NCI-H2107 (cell line): ENCODE measurements around the gene DCAF15.

Source experiments
- DNase-seq: peaks from one replicate; lab custom pipeline; 2025; lab: John Stamatoyannopoulos, UW

Gene DCAF15

DNA sequence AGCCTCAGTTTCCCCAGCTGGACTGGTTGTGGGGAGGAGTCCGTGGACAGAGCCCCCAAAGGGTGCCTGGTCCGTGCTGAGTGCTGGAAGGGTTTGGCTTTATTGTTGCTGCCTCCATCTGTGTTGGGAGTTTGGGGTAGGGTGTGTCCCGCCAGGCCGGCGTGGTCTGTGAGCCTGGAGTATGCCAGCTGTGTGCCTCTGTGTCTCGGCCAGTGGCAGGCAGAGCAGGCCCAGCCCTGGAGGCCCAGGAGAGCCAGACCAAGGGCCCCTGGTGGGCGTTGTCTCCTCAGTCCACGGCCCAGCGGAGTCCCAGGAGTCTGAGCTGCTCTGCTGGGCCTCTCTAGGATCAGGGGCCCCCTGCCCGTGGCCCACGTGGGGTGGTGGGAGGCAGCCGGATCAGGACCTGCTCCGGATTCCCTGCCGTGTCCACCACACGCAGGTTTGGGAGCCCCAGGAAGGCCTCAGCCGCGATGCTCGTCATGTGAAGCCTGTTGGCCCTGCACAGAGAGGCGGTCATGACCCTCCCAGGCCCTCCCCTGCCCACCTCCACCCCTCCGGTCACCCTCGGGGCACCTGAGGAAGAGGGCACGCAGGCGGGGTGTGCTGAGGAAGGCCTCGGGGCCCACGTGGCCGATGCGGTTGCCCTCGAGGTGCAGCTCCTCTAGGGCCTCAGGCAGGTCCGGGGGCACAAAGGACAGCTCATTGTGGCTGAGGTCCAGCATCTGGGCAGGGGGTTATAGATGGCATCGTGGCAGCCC, 20.7 kb upstream of the DCAF15 start:
- no peak for DNase-seq

DNA sequence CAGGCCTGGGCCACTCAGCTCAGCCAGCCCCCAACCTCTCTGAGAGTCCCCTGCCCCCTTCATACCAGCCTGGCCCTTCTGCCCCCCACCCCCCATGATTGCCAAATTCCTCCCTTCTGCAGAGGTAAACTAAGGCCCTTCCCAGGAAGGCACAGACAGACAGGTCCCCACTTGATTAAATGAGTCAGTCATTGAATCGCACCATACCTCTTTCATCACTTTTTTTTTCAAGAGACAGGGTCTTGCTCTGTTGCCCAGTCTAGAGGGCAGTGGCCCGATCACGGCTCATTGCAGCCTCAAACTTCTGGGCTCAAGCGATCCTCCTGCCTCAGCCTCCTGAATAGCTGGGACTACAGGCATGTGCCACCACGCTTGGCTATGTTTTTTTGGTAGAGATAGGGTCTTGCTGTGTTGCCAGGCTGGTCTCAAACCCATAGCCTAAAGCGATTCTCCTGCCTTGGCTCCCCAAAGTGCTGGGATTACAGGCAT, 20.1 kb upstream of the DCAF15 start:
- no peak for DNase-seq

- DNase-seq, result no peak
Observed at GRCh38 chr19:13932911-13933393, 19.4 kb upstream of the DCAF15 start.

GRCh38 chr19:13934785-13935109, 17.6 kb upstream of the DCAF15 start:
- DNase-seq, result no peak

GRCh38 chr19:13935765-13936510, 16.4 kb upstream of the DCAF15 start:
- DNase-seq, result no peak

GRCh38 chr19:13937479-13938300, 14.6 kb upstream of the DCAF15 start:
- DNase-seq, result no peak

DNA sequence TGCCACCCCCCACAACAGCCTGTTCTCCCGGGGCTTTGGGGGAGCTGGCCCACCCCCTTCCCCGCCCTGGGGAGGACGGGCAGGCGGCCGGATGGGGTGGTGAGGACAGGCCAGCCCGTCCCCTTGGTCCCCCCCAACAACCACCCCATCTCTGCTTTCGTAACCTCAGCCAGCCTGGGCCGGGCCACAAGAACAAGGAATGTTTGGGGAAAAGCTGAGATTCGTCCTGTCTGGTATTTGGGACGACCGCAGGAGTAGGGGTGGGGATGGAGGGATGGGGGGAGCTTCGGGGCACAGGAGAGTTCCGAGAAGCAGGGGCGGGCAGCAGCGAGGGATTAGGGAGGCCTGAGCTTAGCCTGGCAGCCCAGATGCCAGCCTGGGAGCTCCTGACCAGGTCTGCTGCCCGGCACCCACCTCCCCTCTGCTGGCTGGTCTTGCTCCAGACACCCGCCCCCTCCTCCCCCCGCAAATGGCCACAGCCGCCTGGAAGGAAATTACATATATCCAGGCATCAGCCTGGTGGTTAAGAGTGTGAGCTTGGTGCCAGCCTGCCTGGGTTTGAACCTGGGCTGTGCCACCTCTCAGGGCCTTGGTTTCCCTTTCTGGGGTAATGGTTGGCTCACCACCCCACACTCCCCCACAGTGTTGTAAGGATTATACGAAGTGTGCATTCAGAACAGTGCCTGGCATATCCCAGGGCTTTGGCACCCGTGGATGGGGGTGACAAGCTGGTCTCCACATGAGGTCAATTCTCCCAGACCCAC, 13.8 kb upstream of the DCAF15 start, which contains the start of gene PODNL1:
Gene PODNL1 (minus strand): TSS at position 117 of the 764 bp plus-strand sequence. CDS start 236 bp downstream, outside the sequence.
- no peak for DNase-seq

GRCh38 chr19:13942023-13942684, 10.2 kb upstream of the DCAF15 start:
- DNase-seq, result no peak

GRCh38 chr19:13946414-13946813, 5.9 kb upstream of the DCAF15 start:
- DNase-seq, result no peak

DNA sequence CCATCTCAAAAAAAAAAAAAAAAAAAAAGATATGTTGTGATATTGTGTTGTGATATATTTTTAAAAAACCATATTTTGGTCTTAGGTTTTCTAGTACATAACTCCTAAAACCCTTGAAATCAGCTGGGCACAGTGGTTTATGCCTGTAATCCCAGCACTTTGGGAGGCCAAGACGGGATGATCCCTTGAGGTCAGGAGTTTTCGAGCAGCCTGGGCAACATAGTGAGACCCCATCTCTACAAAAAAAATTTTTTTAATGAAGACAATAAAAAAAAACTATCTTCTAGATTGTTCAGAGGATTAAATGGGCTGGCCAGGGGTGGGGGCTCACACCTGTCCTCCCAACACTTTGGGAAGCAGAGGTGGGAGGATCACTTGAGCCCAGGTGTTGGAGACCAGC, 1.3 kb upstream of the DCAF15 start:
- DNase-seq, result no peak

DNA sequence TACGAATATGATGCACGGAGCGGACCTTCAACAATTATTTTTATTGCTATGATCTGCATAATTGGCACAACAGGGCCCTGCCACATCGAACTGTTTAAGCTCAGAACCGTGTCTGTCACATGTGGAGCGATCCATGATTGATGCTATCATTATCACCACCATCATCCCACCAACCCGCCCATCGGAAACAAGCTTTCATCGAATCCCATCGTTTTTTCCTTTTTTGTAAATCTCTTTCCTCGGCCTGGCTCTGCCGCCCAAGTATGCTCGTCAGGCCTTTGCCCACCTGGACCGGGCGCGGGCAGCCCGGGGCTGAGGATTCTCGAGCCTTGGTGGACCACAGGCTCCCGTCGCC, 533 bp upstream of the DCAF15 start:
- DNase-seq, result no peak

- no peak for DNase-seq
Observed at GRCh38 chr19:13952931-13953531, 722 bp downstream of the DCAF15 start.

DNA sequence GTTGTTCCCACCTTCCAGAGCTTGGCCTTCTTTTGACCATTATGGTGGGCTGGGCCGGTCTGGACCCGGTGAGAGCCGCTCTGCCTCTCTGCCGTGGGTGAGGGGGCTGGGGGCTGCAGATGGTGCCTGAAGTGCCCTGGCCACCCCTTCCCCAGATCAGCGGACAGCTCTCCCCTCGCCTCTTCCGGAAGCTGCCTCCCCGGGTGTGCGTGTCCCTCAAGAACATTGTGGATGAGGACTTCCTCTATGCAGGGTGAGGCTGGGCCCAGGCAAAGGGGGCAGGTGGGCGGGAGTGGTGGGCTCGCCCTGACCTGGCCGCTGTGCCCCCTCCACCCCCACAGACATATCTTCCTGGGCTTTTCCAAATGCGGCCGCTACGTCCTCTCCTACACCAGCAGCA, 1.9 kb downstream of the DCAF15 start:
- no peak for DNase-seq

DNA sequence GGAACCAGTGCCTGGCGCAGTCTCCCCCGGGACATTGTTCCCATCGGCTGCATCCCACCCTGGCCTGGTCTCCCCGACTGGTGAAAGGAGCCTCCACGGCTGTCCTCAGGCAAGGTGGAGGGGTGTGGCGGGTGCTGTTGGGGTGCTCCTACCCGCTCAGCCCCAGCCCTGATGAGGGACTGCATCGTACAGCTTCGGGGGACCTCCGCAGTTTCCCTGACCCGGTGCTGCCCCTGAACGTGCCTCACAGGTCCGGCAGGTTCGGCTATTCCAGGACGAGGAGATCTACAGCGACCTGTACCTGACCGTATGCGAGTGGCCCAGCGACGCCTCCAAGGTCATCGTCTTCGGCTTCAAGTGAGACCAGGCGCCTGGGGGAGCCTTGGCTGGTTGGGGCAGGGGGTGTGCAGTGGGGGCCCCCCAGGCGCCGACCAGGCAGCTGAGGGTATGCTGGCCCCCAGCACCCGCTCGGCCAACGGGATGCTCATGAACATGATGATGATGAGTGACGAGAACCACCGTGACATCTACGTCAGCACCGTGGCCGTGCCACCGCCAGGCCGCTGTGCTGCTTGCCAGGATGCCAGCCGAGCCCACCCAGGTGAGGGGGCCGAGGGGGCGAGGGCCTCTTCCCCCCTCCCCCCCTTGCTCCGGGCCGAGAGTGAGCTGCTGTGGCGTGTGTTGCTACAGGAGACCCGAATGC, 3.5 kb downstream of the DCAF15 start:
- DNase-seq, result no peak

DNA sequence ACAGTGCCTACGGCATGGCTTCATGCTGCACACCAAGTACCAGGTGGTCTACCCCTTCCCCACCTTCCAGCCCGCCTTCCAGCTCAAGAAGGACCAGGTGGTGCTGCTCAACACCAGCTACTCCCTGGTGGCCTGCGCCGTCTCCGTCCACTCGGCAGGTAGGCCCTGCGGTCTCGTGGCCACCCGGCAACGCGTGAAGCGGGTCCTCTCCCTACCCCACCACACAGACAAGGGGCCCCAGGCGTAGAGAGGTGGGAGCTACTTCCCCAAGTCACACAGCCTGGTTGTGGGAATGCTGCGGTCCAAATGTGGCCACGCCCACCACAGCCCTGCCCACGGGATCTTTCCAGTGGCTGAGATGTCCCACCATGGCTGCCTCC, 4.0 kb downstream of the DCAF15 start:
- DNase-seq, result no peak

DNA sequence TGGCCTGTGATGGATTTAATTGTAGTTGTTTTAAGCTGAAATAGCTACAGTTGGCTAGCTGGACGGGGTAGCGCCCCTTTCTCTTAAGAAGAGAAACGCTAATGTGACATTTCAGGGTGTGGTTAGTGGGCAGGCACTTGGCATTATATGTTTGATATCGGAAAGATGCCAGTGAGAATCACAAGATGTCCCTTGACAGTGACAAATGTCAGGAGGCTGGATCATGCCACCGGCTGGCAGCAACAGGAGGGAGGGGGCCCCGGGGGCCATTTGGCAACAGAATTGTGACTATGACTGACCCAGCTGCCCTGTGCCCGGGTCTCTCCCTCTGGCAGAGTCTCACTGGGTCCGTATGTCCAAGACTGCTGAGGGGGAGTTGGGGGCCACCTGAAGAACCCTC, 4.7 kb downstream of the DCAF15 start:
- DNase-seq, result no peak

DNA sequence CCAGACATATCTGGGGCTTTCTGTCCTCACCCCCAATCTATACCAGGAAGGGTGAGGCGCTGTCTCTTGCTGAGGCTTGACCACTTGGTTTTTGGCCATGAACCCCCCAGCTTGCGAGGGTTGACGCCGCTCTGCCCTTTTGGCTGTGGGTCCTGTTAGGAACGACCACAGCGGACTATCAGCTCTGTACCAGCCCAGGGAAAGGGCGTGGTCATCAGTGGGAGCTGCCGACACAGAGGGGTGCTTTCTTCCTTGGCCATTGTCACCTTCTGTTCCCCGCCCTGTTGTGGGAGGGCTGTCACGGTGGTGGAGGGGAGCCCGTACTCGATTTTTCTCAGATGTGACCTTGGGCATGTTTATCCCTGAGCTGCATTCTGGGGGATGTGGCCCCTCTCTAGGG, 5.7 kb downstream of the DCAF15 start:
- no peak for DNase-seq

DNA sequence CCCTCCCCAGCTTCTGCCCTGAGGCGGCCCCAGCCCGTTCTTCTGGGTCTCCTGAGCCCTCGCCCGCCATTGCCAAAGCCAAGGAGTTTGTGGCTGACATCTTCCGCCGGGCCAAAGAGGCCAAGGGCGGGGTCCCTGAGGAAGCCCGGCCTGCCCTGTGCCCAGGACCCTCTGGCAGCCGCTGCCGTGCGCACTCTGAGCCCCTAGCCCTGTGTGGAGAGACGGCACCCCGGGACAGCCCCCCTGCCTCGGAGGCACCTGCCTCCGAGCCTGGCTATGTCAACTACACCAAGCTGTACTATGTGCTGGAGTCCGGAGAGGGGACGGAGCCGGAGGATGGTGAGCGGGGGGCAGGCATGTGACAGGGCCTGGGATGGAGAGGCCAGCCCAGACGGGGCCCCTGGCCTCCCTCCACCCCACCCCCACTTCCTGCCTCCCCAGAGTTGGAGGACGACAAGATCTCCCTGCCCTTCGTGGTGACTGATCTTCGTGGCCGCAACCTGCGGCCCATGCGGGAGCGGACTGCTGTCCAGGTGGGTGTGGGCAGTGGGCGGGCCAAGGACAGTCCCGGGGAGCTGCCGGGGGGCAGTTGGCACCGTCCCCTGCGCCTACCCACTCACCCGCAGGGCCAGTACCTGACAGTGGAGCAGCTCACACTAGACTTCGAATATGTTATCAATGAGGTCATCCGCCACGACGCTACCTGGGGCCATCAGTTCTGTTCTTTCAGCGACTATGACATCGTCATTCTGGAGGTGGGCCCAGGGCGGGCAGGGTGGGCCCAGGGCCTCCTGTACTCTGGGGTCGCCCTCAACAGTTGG, 7.0 kb downstream of the DCAF15 start:
- DNase-seq, result no peak
